HFF-Myc (cell line): ENCODE results near the gene FLII.
A peak's percentile ranks its signal among the peaks of the same experiment; 100 is the strongest.
"Not testable (repeated sequence)": the region's sequence is repeated elsewhere in the genome, so short reads cannot be mapped to it uniquely, and the experiment has no call there.

Experiments
- DNase-seq: peaks from one replicate; pipeline ENCODE4 v3.0.0-alpha.2; 2011; ENCODE audit warnings: low read depth; ENCODE audit errors: extremely low read depth
- H3K4me3 ChIP-seq: replicated peaks from 2 replicates; pipeline ENCODE4 v1.5.1; 2011; ENCODE audit warnings: low read depth, mild to moderate bottlenecking, control low read depth, low read length
- CTCF ChIP-seq: IDR thresholded peaks from 2 replicates; pipeline ENCODE4 v1.5.1; 2012; ENCODE audit warnings: mild to moderate bottlenecking, low read depth, low read length, control low read depth; ENCODE audit errors: missing control alignments

FLII gene

GRCh38 chr17:18224387-18225120 lies 34.0 kb downstream of the FLII start:
- no peak for DNase-seq
- peak overlapping the region; percentile 30 for H3K4me3 ChIP-seq
- no peak for TF ChIP-seq CTCF

GRCh38 chr17:18224053-18224386 lies 34.5 kb downstream of the FLII start:
- H3K4me3 ChIP-seq: no peak overlapping the region
- no peak for TF ChIP-seq CTCF
- DNase-seq: no peak

- TF ChIP-seq CTCF: no peak
- no peak overlapping the region for H3K4me3 ChIP-seq
- no peak for DNase-seq
These were observed 39.7 kb downstream of the FLII start for GRCh38 chr17:18218756-18219415.

GRCh38 chr17:18217412-18218015 lies 41.0 kb downstream of the FLII start:
- DNase-seq: no peak
- peak; percentile 95 for TF ChIP-seq CTCF
- no peak overlapping the region for H3K4me3 ChIP-seq

- not testable (repeated sequence) for DNase-seq, H3K4me3 ChIP-seq
These were observed 41.6 kb downstream of the FLII start for GRCh38 chr17:18216906-18217305.

GRCh38 chr17:18213666-18214270 lies 44.8 kb downstream of the FLII start:
- TF ChIP-seq CTCF: no peak
- no peak for DNase-seq
- no peak overlapping the region for H3K4me3 ChIP-seq

GRCh38 chr17:18208092-18208491 lies 50.4 kb downstream of the FLII start:
- DNase-seq: no peak
- no peak overlapping the region for H3K4me3 ChIP-seq
- TF ChIP-seq CTCF: no peak
